Gastroesophageal sphincter (tissue), 4 donors: ENCODE results near the gene MYO9B. TPM values are rescaled to one million over a fixed set of nuclear protein-coding genes. Genes with fewer than 3 reads are reported as not detected.

Experiments used
- ATAC-seq: fragments of 150-250 bp; one replicate; pipeline ENCODE4 v1.9.1; 2016; ENCODE audit warnings: mild to moderate bottlenecking, moderate library complexity
- H3K27ac ChIP-seq, 4 donors: fragments of 200-600 bp; sonication (generic) in 3 of 4; 1 replicate in 3 of 4; 2 replicates in 1 of 4; pipeline ENCODE4 v1.5.1; 2016 to 2019
- H3K27me3 ChIP-seq: fragments of 200-600 bp; sonication (generic); one replicate; pipeline ENCODE4 v1.5.1; 2019
- H3K36me3 ChIP-seq, 2 donors: fragments of 200-600 bp; sonication (generic); one replicate each; pipeline ENCODE4 v1.5.1; 2019; ENCODE audit warnings: control low read depth in 1 of 2
- H3K4me1 ChIP-seq, 3 donors: fragments of 200-600 bp; sonication (generic); 1 replicate in 2 of 3; 2 replicates in 1 of 3; pipeline ENCODE4 v1.5.1; 2016 to 2019; ENCODE audit warnings: control low read depth in 2 of 3
- H3K4me3 ChIP-seq, 2 donors: fragments of 200-600 bp; sonication (generic); one replicate each; pipeline ENCODE4 v1.5.1; 2019; ENCODE audit warnings: mild to moderate bottlenecking in 1 of 2, moderate library complexity in 1 of 2
- H3K9me3 ChIP-seq, 3 donors: fragments of 200-600 bp; sonication (generic); one replicate each; pipeline ENCODE4 v1.5.1; 2017 to 2019; ENCODE audit warnings: control low read depth in 2 of 3
- EP300 ChIP-seq: sonication (generic); formaldehyde crosslinking; IDR thresholded peaks from one replicate; pipeline ENCODE4 v1.6.1; 2017; ENCODE audit warnings: antibody characterized with exemption, mild to moderate bottlenecking
- POLR2A ChIP-seq, 2 donors: fragments of 450-650 bp; IDR thresholded peaks; one replicate each; pipeline ENCODE4 v1.6.1; 2017; ENCODE audit warnings: antibody characterized with exemption in 2 of 2, mild to moderate bottlenecking in 2 of 2, moderate library complexity in 1 of 2
- POLR2AphosphoS5 ChIP-seq: sonication (generic); formaldehyde crosslinking; IDR thresholded peaks from one replicate; pipeline ENCODE4 v1.6.1; 2017; ENCODE audit warnings: antibody characterized with exemption
- WGBS, 2 donors: methylation state at CpG; one replicate each; pipeline ENCODE4 v1.1.5; 2018; ENCODE audit warnings: low coverage in 1 of 2; 5-methylcytosine and 5-hydroxymethylcytosine counted together
- total RNA-seq, 4 donors: library from RNA; depleted of rRNA; stranded (reverse); fragments of >200 nt; gene quantifications; one replicate each; pipeline ENCODE4 v1.1.0, GENCODE V29; 2016
- TF ChIP-seq, protein P1 (sequence below), 4 experiments: fragments of 200-600 bp in 2 of 4; fragments of 450-650 bp in 2 of 4; sonication (generic) in 1 of 4; IDR thresholded peaks; one replicate each; pipeline ENCODE4 v1.5.1; 2017 to 2019; ENCODE audit warnings: antibody characterized with exemption in 4 of 4, mild to moderate bottlenecking in 2 of 4, moderate library complexity in 2 of 4

MYO9B gene
- total RNA-seq, 4 donors from 2014 or later = 38.1 to 77.7 (median 66.2) TPM

DNA sequence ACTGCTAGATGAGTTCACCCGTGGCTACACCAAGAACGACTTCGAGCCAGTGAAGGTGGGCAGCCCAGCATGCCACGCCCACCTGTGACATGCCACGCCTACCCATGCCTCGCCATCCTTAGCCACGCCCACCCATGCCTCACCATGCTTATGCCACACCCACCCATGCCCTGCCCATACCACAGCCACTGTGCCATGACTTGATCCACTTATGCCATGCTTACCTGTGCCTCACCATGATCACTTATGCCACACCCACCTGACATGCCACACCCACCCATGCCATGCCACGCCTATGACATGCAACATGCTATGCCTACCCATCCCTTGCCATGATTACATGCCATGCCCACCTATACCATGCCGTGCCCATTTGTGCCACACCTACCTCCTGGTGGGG, 126.7 kb downstream of the MYO9B start:
- Histone ChIP-seq H3K27ac (no peak overlapping the region), H3K9me3 (no peaks in the 10 kb centered on the region), H3K4me1 (no peaks in the 10 kb centered on the region), H3K4me3 (no peak overlapping the region), H3K27me3 (no peaks in the 10 kb centered on the region), H3K36me3 (peaks cover 0 to 99% of the 10 kb centered on the region in 2 donors)
- ATAC-seq = no peak
- TF ChIP-seq, protein P1, sequence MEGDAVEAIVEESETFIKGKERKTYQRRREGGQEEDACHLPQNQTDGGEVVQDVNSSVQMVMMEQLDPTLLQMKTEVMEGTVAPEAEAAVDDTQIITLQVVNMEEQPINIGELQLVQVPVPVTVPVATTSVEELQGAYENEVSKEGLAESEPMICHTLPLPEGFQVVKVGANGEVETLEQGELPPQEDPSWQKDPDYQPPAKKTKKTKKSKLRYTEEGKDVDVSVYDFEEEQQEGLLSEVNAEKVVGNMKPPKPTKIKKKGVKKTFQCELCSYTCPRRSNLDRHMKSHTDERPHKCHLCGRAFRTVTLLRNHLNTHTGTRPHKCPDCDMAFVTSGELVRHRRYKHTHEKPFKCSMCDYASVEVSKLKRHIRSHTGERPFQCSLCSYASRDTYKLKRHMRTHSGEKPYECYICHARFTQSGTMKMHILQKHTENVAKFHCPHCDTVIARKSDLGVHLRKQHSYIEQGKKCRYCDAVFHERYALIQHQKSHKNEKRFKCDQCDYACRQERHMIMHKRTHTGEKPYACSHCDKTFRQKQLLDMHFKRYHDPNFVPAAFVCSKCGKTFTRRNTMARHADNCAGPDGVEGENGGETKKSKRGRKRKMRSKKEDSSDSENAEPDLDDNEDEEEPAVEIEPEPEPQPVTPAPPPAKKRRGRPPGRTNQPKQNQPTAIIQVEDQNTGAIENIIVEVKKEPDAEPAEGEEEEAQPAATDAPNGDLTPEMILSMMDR (IDR thresholded peaks at IDR 0.05) = no peak
- TF ChIP-seq POLR2AphosphoS5 (no peak), EP300 (no peak), POLR2A (IDR thresholded peaks at IDR 0.05) (no peak)
- 79 to 87% methylated on average over 4 to 7 of the region's 9 CpGs for WGBS, 2 donors

DNA sequence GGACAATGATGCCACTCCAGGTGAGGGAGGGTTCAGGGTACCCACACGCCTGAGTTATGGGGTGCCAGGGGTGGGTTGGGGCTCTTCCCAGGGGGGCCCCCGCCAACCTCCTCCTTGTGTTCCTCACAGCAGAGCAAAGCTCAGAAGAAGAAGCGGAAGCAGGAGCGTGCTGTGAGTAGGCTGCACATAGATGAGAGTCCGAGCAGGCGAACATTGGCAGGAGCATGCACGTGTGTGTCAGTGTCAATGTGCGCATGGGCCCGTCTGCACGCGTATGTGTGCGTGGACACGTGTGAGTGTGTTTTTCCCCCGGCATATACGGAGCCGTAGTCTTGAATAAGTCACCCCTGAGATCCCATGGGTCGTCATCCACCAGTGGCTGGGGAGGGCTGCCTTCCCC, 127.1 kb downstream of the MYO9B start:
- no peak overlapping the region for H3K27ac ChIP-seq
- no peaks in the 10 kb centered on the region for H3K4me1 ChIP-seq
- H3K9me3 ChIP-seq = no peaks in the 10 kb centered on the region
- WGBS, 2 donors = 86 to 100% methylated on average over 2 to 6 of the region's 17 CpGs
- TF ChIP-seq EP300 (no peak), POLR2AphosphoS5 (no peak), POLR2A (IDR thresholded peaks at IDR 0.05) (no peak)
- TF ChIP-seq, protein P1 (IDR thresholded peaks at IDR 0.05) = no peak
- H3K27me3 ChIP-seq = no peaks in the 10 kb centered on the region
- no peak overlapping the region for H3K4me3 ChIP-seq
- ATAC-seq = no peak
- H3K36me3 ChIP-seq = peaks cover 0 to 97% of the 10 kb centered on the region in 2 donors

DNA sequence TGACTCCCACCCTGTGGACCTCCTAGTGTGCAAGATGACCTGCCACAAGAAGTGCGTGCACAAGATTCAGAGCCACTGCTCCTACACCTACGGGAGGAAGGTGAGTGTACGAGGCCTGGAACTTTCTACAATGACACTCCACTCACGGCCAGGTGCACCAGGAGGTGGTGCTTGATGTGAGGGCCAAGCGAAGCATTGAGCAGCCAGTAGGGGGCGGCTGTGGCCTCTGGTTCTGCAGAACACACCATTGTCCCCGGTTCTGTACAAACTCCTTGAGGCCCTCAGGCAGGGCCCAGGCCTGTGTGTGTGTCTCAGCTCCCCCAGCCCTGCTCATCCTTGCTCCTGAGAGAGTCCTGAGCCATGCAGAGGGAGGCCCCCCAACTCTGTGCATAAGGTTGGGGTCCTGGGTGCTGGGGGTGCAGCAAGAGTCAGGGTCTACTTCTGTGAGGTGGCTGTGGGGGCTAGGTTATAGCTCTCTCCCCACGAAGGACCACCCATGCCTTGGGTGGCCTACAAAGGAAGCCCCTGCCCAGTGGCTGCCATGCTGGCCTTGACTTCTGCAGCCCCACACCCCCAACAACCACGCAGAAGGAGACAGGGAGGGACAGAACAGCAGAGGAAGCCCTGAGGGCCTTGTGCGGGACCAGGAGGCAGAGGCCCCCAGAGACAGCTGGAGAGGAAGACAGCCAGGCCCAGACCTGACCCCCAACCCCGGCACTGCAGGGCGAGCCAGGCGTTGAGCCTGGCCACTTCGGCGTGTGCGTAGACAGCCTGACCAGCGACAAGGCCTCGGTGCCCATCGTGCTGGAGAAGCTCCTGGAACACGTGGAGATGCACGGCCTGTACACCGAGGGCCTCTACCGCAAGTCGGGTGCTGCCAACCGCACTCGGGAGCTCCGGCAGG, 129.9 kb downstream of the MYO9B start:
- Histone ChIP-seq H3K4me3 (no peak overlapping the region), H3K4me1 (no peaks in the 10 kb centered on the region), H3K9me3 (no peaks in the 10 kb centered on the region), H3K27ac (no peak overlapping the region), H3K27me3 (no peaks in the 10 kb centered on the region), H3K36me3 (peaks cover 0 to 97% of the 10 kb centered on the region in 2 donors)
- TF ChIP-seq POLR2AphosphoS5 (no peak), POLR2A (IDR thresholded peaks at IDR 0.05) (no peak), EP300 (no peak)
- TF ChIP-seq, protein P1 (IDR thresholded peaks at IDR 0.05) = peak in 3 of 4 experiments; percentile 66 to 79 (median 75)
- 47% methylated on average over 3 of the region's 27 CpGs; no CpG with 5 or more reads in 1 of the 2 donors for WGBS, 2 donors
- ATAC-seq = peak; percentile 64

DNA sequence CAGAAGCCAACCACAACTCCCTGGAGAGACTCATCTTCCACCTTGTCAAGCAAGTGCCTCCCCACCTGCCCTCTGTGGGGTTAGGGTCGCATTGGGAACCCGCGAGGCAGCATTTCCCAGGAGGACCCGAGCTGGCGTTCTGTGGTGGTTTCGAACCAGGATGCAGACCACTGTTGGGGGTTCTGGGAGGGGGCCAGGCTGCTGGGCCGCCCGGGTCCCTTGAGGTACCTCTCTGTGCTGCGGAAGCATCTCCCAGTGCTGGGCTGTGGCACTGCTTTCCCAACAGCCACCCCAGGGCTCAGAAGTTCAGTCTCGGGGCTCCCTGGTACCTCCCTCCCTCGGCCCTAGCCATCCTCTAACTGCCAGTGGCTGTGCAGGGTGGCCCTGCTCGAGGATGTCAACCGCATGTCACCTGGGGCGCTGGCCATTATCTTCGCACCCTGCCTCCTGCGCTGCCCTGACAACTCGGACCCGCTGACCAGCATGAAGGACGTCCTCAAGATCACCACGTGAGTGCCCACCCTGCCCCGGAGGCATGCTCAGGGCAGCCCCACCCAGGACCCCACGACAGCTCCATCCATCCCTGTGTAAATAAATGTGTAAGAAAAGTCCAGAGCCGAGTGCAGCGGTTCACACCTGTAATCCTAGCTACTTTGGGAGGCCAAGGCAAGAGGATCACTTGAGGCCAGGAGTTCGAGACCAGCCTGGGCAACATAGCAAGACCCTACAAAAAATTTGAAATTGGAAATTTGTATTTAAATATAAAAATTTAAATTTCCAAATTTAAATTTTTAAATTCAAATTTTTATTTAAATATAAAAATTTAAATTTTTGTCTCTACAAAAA, 131.4 kb downstream of the MYO9B start:
- no peaks in the 10 kb centered on the region for H3K9me3 ChIP-seq
- peaks cover 0 to 97% of the 10 kb centered on the region in 2 donors for H3K36me3 ChIP-seq
- H3K4me3 ChIP-seq = no peak overlapping the region
- no peak for TF ChIP-seq POLR2AphosphoS5
- TF ChIP-seq, protein P1 (IDR thresholded peaks at IDR 0.05) = no peak
- no peak for TF ChIP-seq EP300
- no peak for TF ChIP-seq POLR2A (IDR thresholded peaks at IDR 0.05)
- no peaks in the 10 kb centered on the region for H3K4me1 ChIP-seq
- H3K27me3 ChIP-seq = no peaks in the 10 kb centered on the region
- H3K27ac ChIP-seq = no peak overlapping the region
- WGBS, 2 donors = 80 to 88% methylated on average over 2 to 3 of the region's 25 CpGs
- no peak for ATAC-seq
